Adrenal gland (tissue), 5 donors: ENCODE measurements around the gene SMIM24.

Source experiments
- CTCF ChIP-seq, 6 experiments: fragments of 450-650 bp in 4 of 6; fragments of 200-600 bp in 2 of 6; sonication (generic) in 1 of 6; IDR thresholded peaks; 1 replicate in 5 of 6; 2 replicates in 1 of 6; pipeline versions ENCODE4 v1.5.1 to v1.8.0; 2016 to 2021; ENCODE audit warnings: antibody characterized with exemption in 6 of 6, mild to moderate bottlenecking in 2 of 6, moderate library complexity in 1 of 6
- POLR2A ChIP-seq, 2 donors: fragments of 450-650 bp; IDR thresholded peaks; one replicate each; pipeline ENCODE4 v1.6.1; 2017; ENCODE audit warnings: antibody characterized with exemption in 2 of 2, mild to moderate bottlenecking in 2 of 2, moderate library complexity in 1 of 2
- donor health status: DM: no; HTN: no; CAD: no.

GRCh38 chr19:3516675-3517207 lies 36.4 kb upstream of the SMIM24 start:
- TF ChIP-seq POLR2A (IDR thresholded peaks at IDR 0.05) (no peak), CTCF (IDR thresholded peaks at IDR 0.05) (no peak)
